ENCODE data around the gene MYOT. TPM values are rescaled to one million over a fixed set of nuclear protein-coding genes. Genes with fewer than 3 reads are reported as not detected.

The MYOT gene
- total RNA-seq, 1 donor from 2014 or later = 29.6 TPM

GRCh38 chr5:137826067-137826466 lies 41.6 kb upstream of the MYOT start:
- Histone ChIP-seq H3K9me3 (replicated peaks) (peaks cover 14% of the 10 kb centered on the region), H3K36me3 (no peaks in the 10 kb centered on the region), H3K4me1 (peaks cover 33% of the 10 kb centered on the region), H3K4me3 (no peak overlapping the region), H3K27me3 (ENCODE audit: low read depth) (no peaks in the 10 kb centered on the region), H3K27ac (replicated peaks) (peak overlapping the region; percentile 30)
- intact Hi-C loops (cut with micrococcal nuclease) = no loop called here
- DNase-seq = no peak
- no peak for TF ChIP-seq CTCF (IDR thresholded peaks at IDR 0.05; ENCODE audit: borderline replicate concordance)

GRCh38 chr5:137828180-137828579 lies 39.5 kb upstream of the MYOT start:
- DNase-seq = no peak
- H3K27me3 ChIP-seq (ENCODE audit: low read depth) = no peaks in the 10 kb centered on the region
- no peaks in the 10 kb centered on the region for H3K36me3 ChIP-seq
- H3K9me3 ChIP-seq (replicated peaks) = peaks cover 14% of the 10 kb centered on the region
- intact Hi-C loops (cut with micrococcal nuclease) = no loop called here
- no peak for TF ChIP-seq CTCF (IDR thresholded peaks at IDR 0.05; ENCODE audit: borderline replicate concordance)
- H3K4me1 ChIP-seq = peaks cover 44% of the 10 kb centered on the region
- H3K27ac ChIP-seq (replicated peaks) = peak overlapping the region; percentile 84
- H3K4me3 ChIP-seq = peak overlapping the region; percentile 5

GRCh38 chr5:137828664-137829063 lies 39.0 kb upstream of the MYOT start:
- intact Hi-C loops (cut with micrococcal nuclease) = no loop called here
- peaks cover 49% of the 10 kb centered on the region for H3K4me1 ChIP-seq
- no peak for DNase-seq

GRCh38 chr5:137831105-137831504 lies 36.6 kb upstream of the MYOT start:
- no peak for TF ChIP-seq CTCF (IDR thresholded peaks at IDR 0.05; ENCODE audit: borderline replicate concordance)
- H3K27ac ChIP-seq (replicated peaks) = peak overlapping the region; percentile 84

More at GRCh38 chr5:137828664-137829063, 39.0 kb upstream of the MYOT start:
- Histone ChIP-seq H3K27ac (replicated peaks) (peak overlapping the region; percentile 84), H3K4me3 (no peak overlapping the region), H3K27me3 (ENCODE audit: low read depth) (no peaks in the 10 kb centered on the region), H3K36me3 (no peaks in the 10 kb centered on the region), H3K9me3 (replicated peaks) (peaks cover 14% of the 10 kb centered on the region)
- TF ChIP-seq CTCF (IDR thresholded peaks at IDR 0.05; ENCODE audit: borderline replicate concordance) = no peak

GRCh38 chr5:137831526-137831925 lies 36.1 kb upstream of the MYOT start:
- no peak for DNase-seq
- Histone ChIP-seq H3K4me3 (no peak overlapping the region), H3K27me3 (ENCODE audit: low read depth) (no peaks in the 10 kb centered on the region), H3K27ac (replicated peaks) (peak overlapping the region; percentile 84), H3K36me3 (peaks cover 9% of the 10 kb centered on the region), H3K9me3 (replicated peaks) (peaks cover 3% of the 10 kb centered on the region), H3K4me1 (peaks cover 70% of the 10 kb centered on the region)
- TF ChIP-seq CTCF (IDR thresholded peaks at IDR 0.05; ENCODE audit: borderline replicate concordance) = peak; percentile 54
- intact Hi-C loops (cut with micrococcal nuclease) = loop anchor here (10.0 kb wide), 1 partner anchor 53 kb away; the partner anchor contains the start of gene PKD2L2

More at GRCh38 chr5:137831105-137831504, 36.6 kb upstream of the MYOT start:
- Histone ChIP-seq H3K36me3 (peaks cover 9% of the 10 kb centered on the region), H3K4me1 (peaks cover 66% of the 10 kb centered on the region), H3K9me3 (replicated peaks) (peaks cover 7% of the 10 kb centered on the region), H3K27me3 (ENCODE audit: low read depth) (no peaks in the 10 kb centered on the region), H3K4me3 (no peak overlapping the region)
- intact Hi-C loops (cut with micrococcal nuclease) = loop anchor here (10.0 kb wide), 1 partner anchor 54 kb away; the partner anchor contains the start of gene PKD2L2
- DNase-seq = no peak

Data from left ventricle myocardium inferior (tissue), 1 donor.